GM12878 (cell line): ENCODE data around the gene PYGO2. TPM values are rescaled to one million over a fixed set of nuclear protein-coding genes. Genes with fewer than 3 reads are reported as not detected.

ENCODE experiments used
- ATAC-seq: fragments of 200-7000 bp; cut with Tn5 transposase; 3 replicates; pipeline ENCODE4 v1.9.1; 2020; ENCODE audit warnings: mild to moderate bottlenecking, moderate library complexity
- BruUV-seq: library from RNA; stranded (reverse); fragments of 400-500 nt; replicated peaks from 2 replicates; lab custom pipeline; 2021; lab: Mats Ljungman, UMichigan
- CTCF ChIA-PET: fragments of 300-600 bp; sonication (Branson Sonifier 250); formaldehyde crosslinking; extraction: SDS; loops from one replicate; lab custom pipeline; 2021; ENCODE audit warnings: inconsistent platforms; lab: Yijun Ruan, JAX
- POLR2A ChIA-PET: fragments of 350-600 bp; formaldehyde crosslinking; extraction: SDS; loops from one replicate; lab custom pipeline; 2021; ENCODE audit warnings: inconsistent platforms; lab: Charles Lee
- RAD21 ChIA-PET: fragments of 300-600 bp; sonication (Branson Sonifier 250); formaldehyde crosslinking; loops from one replicate; lab custom pipeline; 2023; ENCODE audit warnings: antibody characterized with exemption; ENCODE audit not compliant: unreplicated experiment; lab: Charles Lee
- SMC1A ChIA-PET: fragments of 300-600 bp; sonication (Branson Sonifier 250); formaldehyde crosslinking; loops from one replicate; lab custom pipeline; 2023; ENCODE audit not compliant: unreplicated experiment, uncharacterized antibody; lab: Charles Lee
- DNase-seq: peaks from one replicate; pipeline ENCODE4 v3.0.0-alpha.2; 2011; ENCODE audit warnings: low read depth, low spot score
- FAIRE-seq: peaks from 3 replicates; lab custom pipeline; 2011; peaks lifted over from hg19 to GRCh38; lab: Jason Lieb, UNC
- H2AFZ ChIP-seq: 2 replicates; pipeline ENCODE4 v1.6.0; 2011; ENCODE audit warnings: low read depth, low read length, control low read depth; ENCODE audit not compliant: control insufficient read depth
- H3K27ac ChIP-seq: 2 replicates; pipeline ENCODE4 v1.5.1; 2011; ENCODE audit warnings: control low read depth; ENCODE audit not compliant: control insufficient read depth, insufficient read depth
- H3K27me3 ChIP-seq, 2 experiments: replicated peaks in 1 of 2; 2 replicates each; pipeline versions ENCODE4 v1.6.0 to v1.6.1; 2011; ENCODE audit warnings: low read length in 1 of 2; ENCODE audit not compliant: control insufficient read depth in 2 of 2, insufficient read depth in 2 of 2
- H3K36me3 ChIP-seq, 2 experiments: 2 replicates each; pipeline ENCODE4 v1.5.1; 2011; ENCODE audit warnings: low read length in 1 of 2; ENCODE audit not compliant: control insufficient read depth in 2 of 2, insufficient read depth in 2 of 2
- H3K4me1 ChIP-seq: 2 replicates; pipeline ENCODE4 v1.6.1; 2011; ENCODE audit warnings: mild to moderate bottlenecking, low read length, moderate library complexity, mixed read lengths; ENCODE audit not compliant: control insufficient read depth, insufficient read depth
- H3K4me2 ChIP-seq: 2 replicates; pipeline ENCODE4 v1.6.0; 2011; ENCODE audit warnings: control low read depth; ENCODE audit not compliant: control insufficient read depth, insufficient read depth
- H3K4me3 ChIP-seq: fragments of 200-600 bp; sonication (generic); 2 replicates; pipeline ENCODE4 v1.5.1; 2016
- H3K79me2 ChIP-seq: 2 replicates; pipeline ENCODE4 v1.6.0; 2011; ENCODE audit warnings: low read length; ENCODE audit not compliant: control insufficient read depth, insufficient read depth
- H3K9ac ChIP-seq: 2 replicates; pipeline ENCODE4 v1.8.0; 2011; ENCODE audit warnings: low read length, control low read depth, mixed read lengths; ENCODE audit not compliant: control insufficient read depth, insufficient read depth
- H3K9me3 ChIP-seq: replicated peaks from 3 replicates; pipeline ENCODE4 v1.5.1; 2011; ENCODE audit warnings: mild to moderate bottlenecking, low read length; ENCODE audit not compliant: control insufficient read depth, insufficient read depth
- H4K20me1 ChIP-seq: 2 replicates; pipeline ENCODE4 v1.6.0; 2011; ENCODE audit not compliant: control insufficient read depth, insufficient read depth
- BCL3 ChIP-seq: IDR thresholded peaks from 2 replicates; pipeline ENCODE4 v1.6.1; 2011; ENCODE audit warnings: borderline replicate concordance, low read depth, mild to moderate bottlenecking, moderate library complexity, low read length; ENCODE audit not compliant: insufficient read depth, poor library complexity, severe bottlenecking
- CEBPZ ChIP-seq: fragments of 150-350 bp; IDR thresholded peaks from 2 replicates; pipeline ENCODE4 v1.6.1; 2016; ENCODE audit warnings: low read depth, low read length
- IKZF2 ChIP-seq, 2 experiments: fragments of 450-650 bp; IDR thresholded peaks; 2 replicates each; pipeline ENCODE4 v1.6.1; 2017; ENCODE audit warnings: mild to moderate bottlenecking in 2 of 2, moderate library complexity in 2 of 2
- NKRF ChIP-seq: fragments of 450-650 bp; conservative IDR thresholded peaks from 2 replicates; pipeline ENCODE4 v1.6.1; 2017; ENCODE audit warnings: mild to moderate bottlenecking, moderate library complexity
- NR2C2 ChIP-seq: IDR thresholded peaks from 2 replicates; pipeline ENCODE4 v1.6.1; 2011; ENCODE audit warnings: borderline replicate concordance, low read depth; ENCODE audit not compliant: control insufficient read depth, insufficient read length
- PKNOX1 ChIP-seq: fragments of 450-650 bp; IDR thresholded peaks from 2 replicates; pipeline ENCODE4 v1.6.1; 2016; ENCODE audit warnings: mild to moderate bottlenecking
- RB1 ChIP-seq: fragments of 450-650 bp; formaldehyde crosslinking; IDR thresholded peaks from 2 replicates; pipeline ENCODE4 v1.6.1; 2017; ENCODE audit warnings: mild to moderate bottlenecking, borderline replicate concordance
- RCOR1 ChIP-seq: conservative IDR thresholded peaks from 2 replicates; pipeline ENCODE4 v1.6.1; 2012; ENCODE audit warnings: low read depth, low read length, improper control_type of control experiment
- STAT3 ChIP-seq: IDR thresholded peaks from 2 replicates; pipeline ENCODE4 v1.6.1; 2011; ENCODE audit warnings: low read depth, low read length, improper control_type of control experiment
- WRNIP1 ChIP-seq: IDR thresholded peaks from 2 replicates; pipeline ENCODE4 v1.6.1; 2011; ENCODE audit warnings: low read depth, low read length, improper control_type of control experiment, borderline replicate concordance
- ZNF207 ChIP-seq: fragments of 450-650 bp; IDR thresholded peaks from 2 replicates; pipeline ENCODE4 v1.6.1; 2014; ENCODE audit warnings: antibody characterized with exemption, mild to moderate bottlenecking, borderline replicate concordance
- ZNF24 ChIP-seq: fragments of 450-650 bp; IDR thresholded peaks from 2 replicates; pipeline ENCODE4 v1.6.1; 2017; ENCODE audit warnings: antibody characterized with exemption, mild to moderate bottlenecking
- WGBS: methylation state at CpG from one replicate; pipeline ENCODE4 v1.1.6; 2016; ENCODE audit warnings: low lambda C conversion rate; ENCODE audit not compliant: insufficient replicate concordance, insufficient coverage; ENCODE audit errors: missing lambda C conversion rate; 5-methylcytosine and 5-hydroxymethylcytosine counted together
- in situ Hi-C: fragments of 300-500 bp; cut with MboI; formaldehyde crosslinking; loops from 9 replicates; pipeline ENCODE4 v1.14.3; 2018; ENCODE audit warnings: mixed read lengths
- intact Hi-C: fragments of 100-400 bp; cut with micrococcal nuclease; formaldehyde crosslinking; loops from one replicate; pipeline ENCODE4 v1.14.2; 2022; ENCODE audit not compliant: unreplicated experiment
- polyA plus RNA-seq, 11 experiments: library from polyadenylated mRNA; depleted of rRNA in 4 of 11; unstranded in 6 of 11; stranded (reverse) in 5 of 11; fragments of >200 nt; fragmentation: Nextera tagmentation in 4 of 11; fragmentation: Illumina TruSeq in 1 of 11; extraction: Ambion mirVana in 4 of 11; extraction: Trizol in 1 of 11; gene quantifications; 1 replicate in 1 of 11; 2 replicates in 10 of 11; pipeline versions ENCODE4 v1.2.1 to v1.2.3, GENCODE V29; 2011 to 2016; ENCODE audit warnings: inconsistent platforms in 2 of 11, missing spikeins in 2 of 11, low read depth in 1 of 11
- total RNA-seq, 4 experiments: library from RNA; depleted of rRNA in 3 of 4; stranded (reverse); fragments of >200 nt in 3 of 4; fragmentation: Illumina TruSeq in 1 of 4; extraction: Trizol in 1 of 4; gene quantifications; 2 replicates each; pipeline versions ENCODE4 v1.2.1 to v1.2.3, GENCODE V29; 2013 to 2021

PYGO2 gene
- total and polyA plus RNA-seq, 10 of the 15 experiments (the other 5 are each of a cell fraction or from before 2014, with no cell fraction given) = 8.1 to 33.8 (median 23.5) TPM

- TF ChIP-seq NKRF (0 out of 2 replicates have a peak, but pooled peaks have one; percentile 74), WRNIP1 (no peak), BCL3 (peak; percentile 3)
These were observed 671 bp upstream of the PYGO2 start (continued) for GRCh38 chr1:154962156-154962749.

DNA sequence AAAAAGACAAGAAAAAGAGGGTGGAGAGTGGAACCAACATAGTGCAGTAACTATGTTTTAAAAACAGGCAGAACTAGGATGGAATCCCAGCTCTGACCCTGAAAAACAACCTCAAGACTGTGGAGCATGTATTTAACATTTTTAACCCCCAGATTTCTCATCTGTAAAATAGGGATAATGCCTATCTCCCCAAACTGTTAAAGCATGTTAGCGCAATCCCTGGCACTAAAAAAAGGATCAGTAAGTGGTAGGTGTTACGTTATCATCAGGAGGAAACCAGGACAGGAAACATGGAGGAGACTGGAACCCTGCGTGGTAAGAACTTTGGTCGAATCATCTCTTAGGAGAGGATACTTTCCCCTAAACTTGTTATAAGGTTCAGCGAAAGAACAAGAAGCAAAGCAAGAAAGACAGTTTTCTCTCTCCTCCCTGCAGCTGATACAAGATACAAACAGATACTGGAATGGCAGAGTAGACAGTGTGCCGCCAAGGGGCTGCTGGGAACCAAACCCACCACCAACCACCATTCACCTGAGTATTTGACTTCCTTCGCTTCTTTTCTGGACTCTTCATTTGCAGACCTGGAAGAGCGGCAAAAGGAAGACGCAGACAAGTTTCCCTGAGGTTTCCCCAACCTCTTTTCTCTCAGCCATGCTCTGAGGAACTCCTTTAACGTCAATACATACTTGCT is 991 bp downstream of the PYGO2 start:
- H3K79me2 ChIP-seq = peaks cover 31% of the 10 kb centered on the region
- WGBS = 0% methylated on average over 10 of the region's 10 CpGs
- TSS peak; percentile 65 for BruUV-seq
- ChIA-PET POLR2A (interaction anchor here (0.5 to 12.3 kb wide), 9 partner anchors 9 to 267 kb away, joined by 3 to 140 read pairs (median 6); partner anchors contain the start of genes CKS1B, PMVK and SHC1), SMC1A (interaction anchor here (0.8 to 3.1 kb wide), 9 partner anchors 9 to 62 kb away, joined by 3 to 14 read pairs (median 4); partner anchors contain the start of genes CKS1B, FLAD1 and SHC1), RAD21 (interaction anchor here (0.6 to 2.4 kb wide), 7 partner anchors 10 to 91 kb away, joined by 3 to 15 read pairs (median 5); partner anchors contain the start of genes ADAM15, KCNN3, PMVK and SHC1), CTCF (interaction anchor here (0.6 to 2.7 kb wide), 17 partner anchors 9 to 401 kb away, joined by 3 to 20 read pairs (median 6); partner anchors contain the start of genes ADAM15, PMVK and SHC1)
- H3K9me3 ChIP-seq = no peaks in the 10 kb centered on the region
- no peak for DNase-seq
- peak overlapping the region; percentile 84 for H3K4me2 ChIP-seq
- H3K4me3 ChIP-seq = peak overlapping the region; percentile 88
- no peaks in the 10 kb centered on the region for H3K27me3 ChIP-seq
- ATAC-seq = no peak
- in situ Hi-C loops (no loop called here), intact Hi-C loops (loop anchor here (2.0 to 5.0 kb wide), 2 partner anchors 24 to 42 kb away; partner anchors contain the start of genes PMVK and ZBTB7B)
- peak; percentile 73 for FAIRE-seq
- no peak overlapping the region for H2AFZ ChIP-seq
- H4K20me1 ChIP-seq = no peaks in the 10 kb centered on the region
- H3K36me3 ChIP-seq = peaks cover 5 to 10% of the 10 kb centered on the region in 2 experiments; a peak in 3 of 4 replicates
- H3K4me1 ChIP-seq = peaks cover 11% of the 10 kb centered on the region
- peak overlapping the region; percentile 97 for H3K27ac ChIP-seq
- peak overlapping the region; percentile 81 for H3K9ac ChIP-seq
- no peak for TF ChIP-seq PKNOX1
- no peak for TF ChIP-seq RCOR1
- no peak for TF ChIP-seq RB1
- TF ChIP-seq ZNF207 = no peak
- no peak for TF ChIP-seq CEBPZ
- TF ChIP-seq IKZF2 (IDR thresholded peaks at IDR 0.05) = no peak
- TF ChIP-seq ZNF24 = no peak
- no peak for TF ChIP-seq NR2C2
- no peak for TF ChIP-seq STAT3
